GM12865 (cell line): ENCODE measurements around the gene PCDH15.

Experiments
- DNase-seq: peaks from one replicate; pipeline ENCODE4 v3.0.0; 2010; ENCODE audit warnings: low read depth
- H3K4me3 ChIP-seq: 2 replicates; pipeline ENCODE4 v1.5.1; 2011; ENCODE audit warnings: mild to moderate bottlenecking, low read depth, low read length, control low read depth
- CTCF ChIP-seq: IDR thresholded peaks from 2 replicates; pipeline ENCODE4 v1.5.1; 2011; ENCODE audit warnings: low read length, control low read depth, low read depth, inconsistent platforms; ENCODE audit not compliant: insufficient read depth; ENCODE audit errors: missing control alignments

The PCDH15 gene

DNA sequence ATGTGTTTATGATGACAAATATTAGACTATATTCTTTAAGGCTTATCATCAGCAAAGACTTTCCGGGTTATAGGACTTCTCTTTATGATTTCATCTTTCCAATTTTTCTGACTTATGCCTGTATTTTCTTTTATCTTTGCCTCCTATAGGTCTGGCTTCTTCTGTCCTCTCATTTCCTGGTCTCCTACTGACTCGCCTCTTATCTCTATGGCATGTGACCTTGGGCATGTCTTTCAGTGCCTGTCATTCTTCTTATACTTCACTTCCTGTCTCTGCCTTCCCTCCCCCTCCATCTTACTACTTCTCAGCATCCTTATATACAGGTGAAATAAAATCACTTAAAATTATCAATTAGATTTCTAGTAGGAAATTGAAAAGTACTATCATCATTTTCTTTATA is 42.2 kb downstream of the PCDH15 start:
- H3K4me3 ChIP-seq = no peak overlapping the region
- DNase-seq = no peak
- no peak for TF ChIP-seq CTCF

GRCh38 chr10:54749623-54750022 is 51.4 kb downstream of the PCDH15 start:
- peak overlapping the region; percentile 38; the same call in 1 of the 2 replicates for H3K4me3 ChIP-seq
- peak; percentile 5 for DNase-seq
- no peak for TF ChIP-seq CTCF

GRCh38 chr10:54745436-54745835 is 55.6 kb downstream of the PCDH15 start:
- TF ChIP-seq CTCF = no peak
- no peak for DNase-seq
- H3K4me3 ChIP-seq = no peak overlapping the region; the same call in 1 of the 2 replicates

DNA sequence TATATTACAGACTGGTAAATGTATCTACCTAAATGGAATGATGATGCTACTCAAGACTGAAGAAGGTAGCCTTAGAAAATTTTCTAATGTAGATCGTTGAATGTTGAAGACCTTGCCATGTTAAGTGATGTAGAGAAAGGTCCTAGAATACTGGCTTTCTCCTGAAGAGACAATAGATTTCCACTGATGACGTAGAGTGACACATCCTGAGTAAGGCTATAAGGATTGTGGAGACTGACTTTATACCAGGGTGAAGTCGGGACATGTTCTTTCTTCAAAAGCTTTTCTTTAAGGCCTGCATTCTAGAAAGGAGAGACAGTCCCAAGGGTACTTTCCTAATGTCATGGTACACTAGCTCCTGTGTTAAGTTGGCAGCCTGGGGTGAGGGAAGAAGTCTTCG is 58.6 kb downstream of the PCDH15 start:
- no peak for TF ChIP-seq CTCF
- no peak for DNase-seq
- H3K4me3 ChIP-seq = no peak overlapping the region

GRCh38 chr10:54728511-54728910 is 72.5 kb downstream of the PCDH15 start:
- no peak overlapping the region for H3K4me3 ChIP-seq
- DNase-seq = no peak
- TF ChIP-seq CTCF = no peak

DNA sequence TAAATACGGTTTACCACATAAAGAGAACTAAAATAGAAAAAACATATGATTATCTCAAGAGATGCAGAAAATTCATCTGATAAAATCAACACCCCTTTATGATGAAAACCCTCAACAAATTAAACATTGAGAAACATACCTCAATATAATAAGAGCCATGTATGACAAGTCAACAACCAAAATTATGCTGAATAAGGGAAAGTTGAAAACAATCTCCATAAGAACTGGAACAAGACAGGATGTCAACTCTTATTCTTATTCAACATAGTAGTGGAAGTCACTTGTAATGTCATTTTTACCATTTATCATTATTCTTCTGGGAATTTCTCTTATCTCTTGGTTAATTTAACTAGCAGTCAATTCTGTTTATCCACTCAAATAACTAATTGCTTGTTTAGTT is 79.0 kb downstream of the PCDH15 start:
- H3K4me3 ChIP-seq = no peak overlapping the region
- no peak for DNase-seq
- no peak for TF ChIP-seq CTCF

DNA sequence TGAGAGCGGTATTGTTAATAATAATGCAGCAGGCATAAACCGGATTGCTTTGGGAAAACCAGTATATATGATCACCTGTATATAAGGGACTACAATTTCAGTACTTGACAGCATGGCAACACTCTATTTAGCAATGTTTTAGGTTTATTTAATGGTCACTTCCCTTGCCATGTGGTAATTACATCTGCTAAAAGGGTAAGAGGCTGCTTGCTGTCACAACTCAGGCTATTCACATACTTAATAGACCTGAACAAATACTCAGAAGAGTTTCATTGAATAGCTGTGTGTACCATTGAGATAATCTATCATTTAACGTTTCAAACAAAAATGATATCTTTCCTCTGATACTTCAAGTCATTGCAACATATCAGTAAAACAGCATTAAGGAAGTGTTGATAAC is 90.1 kb downstream of the PCDH15 start:
- no peak for DNase-seq
- H3K4me3 ChIP-seq = no peak overlapping the region
- no peak for TF ChIP-seq CTCF
